ENCODE measurements around the gene FCHSD2. TPM values are rescaled to one million over a fixed set of nuclear protein-coding genes. Genes with fewer than 3 reads are reported as not detected.

FCHSD2 gene
- total and polyA plus RNA-seq, 2 of the 8 experiments (the other 6 are each of a cell fraction or from before 2014, with no cell fraction given): 4.1 to 7.8 TPM

GRCh38 chr11:72821920-72822799 lies 320.0 kb downstream of the FCHSD2 start (continued):
- TF ChIP-seq YY1 (IDR thresholded peaks at IDR 0.05; ENCODE audit: low read depth, low read length) (0 out of 2 replicates have a peak, but pooled peaks have one; percentile 6), HDAC2 (IDR thresholded peaks at IDR 0.05; ENCODE audit: borderline replicate concordance in 1 of 2, low read depth in 2 of 2, low read length in 2 of 2) (0 out of 4 replicates have a peak, but pooled peaks of 1 of the 2 experiments have one; percentile 37), PHF8 (conservative IDR thresholded peaks at IDR 0.05; ENCODE audit: low read depth, low read length) (0 out of 2 replicates have a peak, but pooled peaks have one; percentile 37), CBX5 (IDR thresholded peaks at IDR 0.05; ENCODE audit: low read depth, low read length) (no peak), KDM1A (IDR thresholded peaks at IDR 0.05; ENCODE audit: borderline replicate concordance, low read length) (no peak), KDM4A (IDR thresholded peaks at IDR 0.05; ENCODE audit: low read depth, low read length, severe bottlenecking) (peak; percentile 79), HDAC6 (IDR thresholded peaks at IDR 0.05; ENCODE audit: low read depth, low read length) (no peak), SIX5 (IDR thresholded peaks at IDR 0.05; ENCODE audit: low read depth, low read length) (peak; percentile 31; the same call in 1 of the 2 replicates), CHD1 (IDR thresholded peaks at IDR 0.05; ENCODE audit: low read depth, low read length) (no peak), GTF2F1 (IDR thresholded peaks at IDR 0.05; ENCODE audit: borderline replicate concordance, low read depth, low read length) (0 out of 2 replicates have a peak, but pooled peaks have one; percentile 60), NRF1 (IDR thresholded peaks at IDR 0.05; ENCODE audit: low read depth, low read length) (peak; percentile 78), SAP30 (IDR thresholded peaks at IDR 0.05; ENCODE audit: insufficient read depth, insufficient replicate concordance, low read length) (no peak), EZH2 (IDR thresholded peaks at IDR 0.05; ENCODE audit: low read depth, low read length, severe bottlenecking) (peak; percentile 40), EP300 (IDR thresholded peaks at IDR 0.05; ENCODE audit: borderline replicate concordance in 1 of 2, low read depth in 2 of 2, low read length in 2 of 2) (no peak), BACH1 (IDR thresholded peaks at IDR 0.05; ENCODE audit: low read length) (no peak), MAX (IDR thresholded peaks at IDR 0.05) (peak; percentile 87), POU5F1 (IDR thresholded peaks at IDR 0.05; ENCODE audit: low read depth, low read length) (no peak), TCF12 (IDR thresholded peaks at IDR 0.05; ENCODE audit: low read depth, low read length) (peak; percentile 80; the same call in 1 of the 2 replicates), KDM5A (IDR thresholded peaks at IDR 0.05; ENCODE audit: low read length) (no peak), ZNF274 (IDR thresholded peaks at IDR 0.05; ENCODE audit: borderline replicate concordance, extremely low read depth, low read length) (no peak), RAD21 (IDR thresholded peaks at IDR 0.05 in 1 of 2, conservative IDR thresholded peaks at IDR 0.05 in 1 of 2; ENCODE audit: low read depth in 2 of 2, low read length in 2 of 2) (0 out of 4 replicates have a peak, but pooled peaks of 1 of the 2 experiments have one; percentile 1), SP1 (IDR thresholded peaks at IDR 0.05; ENCODE audit: low read depth, low read length) (0 out of 2 replicates have a peak, but pooled peaks have one; percentile 28)
